HepG2 (cell line): Measurements from ENCODE around the gene EXOC6B. TPM values are rescaled to one million over a fixed set of nuclear protein-coding genes. Genes with fewer than 3 reads are reported as not detected.

ENCODE experiments used
- BCLAF1 ChIP-seq: fragments of 450-650 bp; IDR thresholded peaks from 2 replicates; pipeline ENCODE4 v1.6.1; 2017; ENCODE audit warnings: mild to moderate bottlenecking
- CENPT ChIP-seq: sonication (generic); formaldehyde crosslinking; IDR thresholded peaks from 2 replicates; pipeline ENCODE4 v1.8.0; 2022; ENCODE audit warnings: low read depth, mild to moderate bottlenecking, moderate library complexity, missing genetic modification reagents
- HNRNPK ChIP-seq: fragments of 200-400 bp; formaldehyde crosslinking; IDR thresholded peaks from 2 replicates; pipeline ENCODE4 v1.6.1; 2018; ENCODE audit warnings: low read length, low read depth, moderate library complexity, mild to moderate bottlenecking; ENCODE audit not compliant: poor library complexity, severe bottlenecking
- HNRNPLL ChIP-seq: fragments of 200-400 bp; formaldehyde crosslinking; IDR thresholded peaks from 2 replicates; pipeline ENCODE4 v1.6.1; 2017; ENCODE audit warnings: mild to moderate bottlenecking, low read depth, low read length; ENCODE audit not compliant: poor library complexity, severe bottlenecking
- KLF15 ChIP-seq: sonication (generic); formaldehyde crosslinking; IDR thresholded peaks from 2 replicates; pipeline ENCODE4 v1.8.1; 2023; ENCODE audit warnings: borderline replicate concordance, mild to moderate bottlenecking, inconsistent platforms, missing genetic modification reagents, mixed read lengths
- MAX ChIP-seq: IDR thresholded peaks from 2 replicates; pipeline ENCODE4 v1.6.1; 2012; ENCODE audit warnings: inconsistent platforms
- RCOR2 ChIP-seq: IDR thresholded peaks from 2 replicates; pipeline ENCODE4 v1.6.1; 2016; ENCODE audit warnings: missing biosample characterization, missing genetic modification reagents
- SALL2 ChIP-seq: sonication (generic); formaldehyde crosslinking; IDR thresholded peaks from 2 replicates; pipeline ENCODE4 v1.8.1; 2023; ENCODE audit warnings: mild to moderate bottlenecking, missing genetic modification reagents, inconsistent platforms
- SKIL ChIP-seq: sonication (generic); formaldehyde crosslinking; IDR thresholded peaks from 2 replicates; pipeline ENCODE4 v1.8.0; 2022; ENCODE audit warnings: missing genetic modification reagents, mild to moderate bottlenecking, moderate library complexity, borderline replicate concordance
- STAT5B ChIP-seq: sonication (generic); formaldehyde crosslinking; IDR thresholded peaks from 2 replicates; pipeline ENCODE4 v1.4.0; 2020; ENCODE audit warnings: missing genetic modification reagents
- ZBTB26 ChIP-seq: IDR thresholded peaks from 2 replicates; pipeline ENCODE4 v1.6.1; 2016; ENCODE audit warnings: missing compliant biosample characterization, missing genetic modification reagents, borderline replicate concordance
- ZBTB42 ChIP-seq: sonication (generic); formaldehyde crosslinking; IDR thresholded peaks from 2 replicates; pipeline ENCODE4 v1.5.0; 2020; ENCODE audit warnings: mild to moderate bottlenecking, missing genetic modification reagents
- ZBTB43 ChIP-seq: sonication (generic); formaldehyde crosslinking; conservative IDR thresholded peaks from 2 replicates; pipeline ENCODE4 v1.4.0; 2020; ENCODE audit warnings: missing genetic modification reagents
- ZMYM2 ChIP-seq: sonication (generic); formaldehyde crosslinking; IDR thresholded peaks from 2 replicates; pipeline ENCODE4 v1.8.0; 2022; ENCODE audit warnings: mild to moderate bottlenecking, missing genetic modification reagents
- ZNF205 ChIP-seq: IDR thresholded peaks from 2 replicates; pipeline ENCODE4 v1.6.1; 2018; ENCODE audit warnings: missing biosample characterization, missing genetic modification reagents
- ZNF605 ChIP-seq: sonication (generic); formaldehyde crosslinking; IDR thresholded peaks from 2 replicates; pipeline ENCODE4 v1.8.0; 2022; ENCODE audit warnings: mild to moderate bottlenecking, missing genetic modification reagents
- ZNF672 ChIP-seq: sonication (generic); formaldehyde crosslinking; IDR thresholded peaks from 2 replicates; pipeline ENCODE4 v1.8.1; 2022; ENCODE audit warnings: missing genetic modification reagents
- ZNF770 ChIP-seq: sonication (generic); formaldehyde crosslinking; IDR thresholded peaks from 2 replicates; pipeline ENCODE4 v1.5.0; 2020; ENCODE audit warnings: mild to moderate bottlenecking, missing genetic modification reagents
- ZSCAN25 ChIP-seq: sonication (generic); formaldehyde crosslinking; IDR thresholded peaks from 2 replicates; pipeline ENCODE4 v1.8.0; 2022; ENCODE audit warnings: mild to moderate bottlenecking, missing genetic modification reagents
- polyA plus RNA-seq, 8 experiments: library from polyadenylated mRNA; depleted of rRNA in 3 of 8; stranded (reverse) in 7 of 8; unstranded in 1 of 8; fragments of >200 nt; fragmentation: Illumina TruSeq in 4 of 8; extraction: Trizol in 4 of 8; gene quantifications; 2 replicates each; pipeline versions ENCODE4 v1.2.1 to v1.2.3, GENCODE V29; 2011 to 2016; ENCODE audit warnings: low read depth in 4 of 8, missing spikeins in 1 of 8, mixed read lengths in 1 of 8; ENCODE audit not compliant: insufficient read depth in 1 of 8
- total RNA-seq, 5 experiments: library from RNA; depleted of rRNA; stranded (reverse); fragments of >200 nt; fragmentation: Illumina TruSeq; extraction: Trizol; gene quantifications; 2 replicates each; pipeline ENCODE4 v1.2.3, GENCODE V29; 2016; ENCODE audit warnings: low read depth in 1 of 5

Gene EXOC6B
- total and polyA plus RNA-seq, 2 of the 13 experiments (the other 11 are each of a cell fraction or from before 2014, with no cell fraction given) = 9.1 to 15.9 TPM

- no peak for TF ChIP-seq ZNF770 (CRISPR knock-in tag)
- no peak for TF ChIP-seq RCOR2 (CRISPR knock-in tag)
- no peak for TF ChIP-seq SKIL
- TF ChIP-seq BCLAF1 = no peak
- no peak for TF ChIP-seq ZNF605
- TF ChIP-seq ZNF205 = no peak
- no peak for TF ChIP-seq STAT5B (CRISPR knock-in tag)
- TF ChIP-seq ZBTB42 = no peak
- TF ChIP-seq ZBTB43 = no peak
- TF ChIP-seq CENPT = no peak
- TF ChIP-seq ZBTB26 (CRISPR knock-in tag) = no peak
- TF ChIP-seq KLF15 (CRISPR knock-in tag) = 0 out of 2 replicates have a peak, but pooled peaks have one; percentile 7
- no peak for TF ChIP-seq SALL2 (CRISPR knock-in tag)
- no peak for TF ChIP-seq ZMYM2
- no peak for TF ChIP-seq HNRNPK
- no peak for TF ChIP-seq MAX
- no peak for TF ChIP-seq ZNF672
- TF ChIP-seq HNRNPLL = peak; percentile 16
- no peak for TF ChIP-seq ZSCAN25 (CRISPR knock-in tag)
Observed at GRCh38 chr2:72145289-72145657, 680.6 kb downstream of the EXOC6B start (continued).
